ENCODE measurements around the gene AIF1.

The AIF1 gene

GRCh38 chr6:31614684-31615578 lies at the start of gene AIF1:
Gene AIF1, plus strand, starts transcription at chr6:31615234. Its CDS starts 96 bp downstream, at chr6:31615330.
- no peak for DNase-seq (ENCODE audit: low spot score)

GRCh38 chr6:31567531-31568370 lies 47.3 kb upstream of the AIF1 start:
- DNase-seq (ENCODE audit: low spot score) = no peak

GRCh38 chr6:31568537-31568961 lies 46.5 kb upstream of the AIF1 start:
- no peak for DNase-seq (ENCODE audit: low spot score)

- no peak for DNase-seq (ENCODE audit: low spot score)
These were observed 45.0 kb upstream of the AIF1 start for GRCh38 chr6:31569861-31570536.

GRCh38 chr6:31572041-31572911 lies 42.8 kb upstream of the AIF1 start, which contains the start of gene LTA:
Gene LTA, plus strand, starts transcription at chr6:31572289. Its CDS starts 454 bp downstream, at chr6:31572743.
- DNase-seq (ENCODE audit: low spot score) = no peak

- no peak for DNase-seq (ENCODE audit: low spot score)
These were observed 41.6 kb upstream of the AIF1 start for GRCh38 chr6:31573239-31574105.

- no peak for DNase-seq (ENCODE audit: low spot score)
These were observed 40.6 kb upstream of the AIF1 start for GRCh38 chr6:31574106-31575061.

GRCh38 chr6:31575335-31575901 lies 39.6 kb upstream of the AIF1 start, which contains the start of gene TNF:
Gene TNF, plus strand, starts transcription at chr6:31575565. Its CDS starts 177 bp downstream, at chr6:31575742.
- no peak for DNase-seq (ENCODE audit: low spot score)

- no peak for DNase-seq (ENCODE audit: low spot score)
These were observed 38.9 kb upstream of the AIF1 start for GRCh38 chr6:31575952-31576685.

GRCh38 chr6:31576897-31577578 lies 38.0 kb upstream of the AIF1 start:
- no peak for DNase-seq (ENCODE audit: low spot score)

GRCh38 chr6:31577579-31577966 lies 37.5 kb upstream of the AIF1 start:
- no peak for DNase-seq (ENCODE audit: low spot score)

GRCh38 chr6:31578184-31579118 lies 36.6 kb upstream of the AIF1 start:
- peak; percentile 46 for DNase-seq (ENCODE audit: low spot score)

- no peak for DNase-seq (ENCODE audit: low spot score)
These were observed 35.9 kb upstream of the AIF1 start for GRCh38 chr6:31579119-31579505.

- no peak for DNase-seq (ENCODE audit: low spot score)
These were observed 35.2 kb upstream of the AIF1 start for GRCh38 chr6:31579546-31580437.

GRCh38 chr6:31580438-31580740 lies 34.6 kb upstream of the AIF1 start:
- DNase-seq (ENCODE audit: low spot score) = no peak

Measured in SW480 (cell line).